ENCODE measurements around the gene MEX3D.

GRCh38 chr19:1555487-1556389 lies 12.4 kb downstream of the MEX3D start:
- no peak for TF ChIP-seq EZH2 (IDR thresholded peaks at IDR 0.05; ENCODE audit: borderline replicate concordance, low read length)
- TF ChIP-seq, protein P1, sequence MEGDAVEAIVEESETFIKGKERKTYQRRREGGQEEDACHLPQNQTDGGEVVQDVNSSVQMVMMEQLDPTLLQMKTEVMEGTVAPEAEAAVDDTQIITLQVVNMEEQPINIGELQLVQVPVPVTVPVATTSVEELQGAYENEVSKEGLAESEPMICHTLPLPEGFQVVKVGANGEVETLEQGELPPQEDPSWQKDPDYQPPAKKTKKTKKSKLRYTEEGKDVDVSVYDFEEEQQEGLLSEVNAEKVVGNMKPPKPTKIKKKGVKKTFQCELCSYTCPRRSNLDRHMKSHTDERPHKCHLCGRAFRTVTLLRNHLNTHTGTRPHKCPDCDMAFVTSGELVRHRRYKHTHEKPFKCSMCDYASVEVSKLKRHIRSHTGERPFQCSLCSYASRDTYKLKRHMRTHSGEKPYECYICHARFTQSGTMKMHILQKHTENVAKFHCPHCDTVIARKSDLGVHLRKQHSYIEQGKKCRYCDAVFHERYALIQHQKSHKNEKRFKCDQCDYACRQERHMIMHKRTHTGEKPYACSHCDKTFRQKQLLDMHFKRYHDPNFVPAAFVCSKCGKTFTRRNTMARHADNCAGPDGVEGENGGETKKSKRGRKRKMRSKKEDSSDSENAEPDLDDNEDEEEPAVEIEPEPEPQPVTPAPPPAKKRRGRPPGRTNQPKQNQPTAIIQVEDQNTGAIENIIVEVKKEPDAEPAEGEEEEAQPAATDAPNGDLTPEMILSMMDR (IDR thresholded peaks at IDR 0.05; ENCODE audit: low read length) = no peak

Measured in OCI-LY1 (cell line).